ENCODE measurements around the gene NAP1L4.
A peak's percentile ranks its signal among the peaks of the same experiment; 100 is the strongest.

Gene NAP1L4

GRCh38 chr11:2990617-2991451, 1.3 kb downstream of the NAP1L4 start:
- Mint-ChIP-seq H3K4me1 (peaks cover 45% of the 10 kb centered on the region), H3K27ac (peak overlapping the region; percentile 95), H3K27me3 (no peaks in the 10 kb centered on the region), H3K9me3 (no peaks in the 10 kb centered on the region), H3K4me3 (peak overlapping the region; percentile 98), H3K36me3 (peaks cover 6% of the 10 kb centered on the region)
- no peak for ATAC-seq

GRCh38 chr11:2989551-2989950, 2.6 kb downstream of the NAP1L4 start:
- Mint-ChIP-seq H3K27me3 (no peaks in the 10 kb centered on the region), H3K9me3 (no peaks in the 10 kb centered on the region), H3K4me3 (peak overlapping the region; percentile 63), H3K4me1 (peaks cover 48% of the 10 kb centered on the region), H3K27ac (peak overlapping the region; percentile 95), H3K36me3 (peaks cover 9% of the 10 kb centered on the region)
- ATAC-seq, result no peak

- ATAC-seq, result no peak
- Mint-ChIP-seq H3K27ac (peak overlapping the region; percentile 95), H3K36me3 (peaks cover 12% of the 10 kb centered on the region), H3K4me1 (peaks cover 52% of the 10 kb centered on the region), H3K9me3 (no peaks in the 10 kb centered on the region), H3K4me3 (peak overlapping the region; percentile 63), H3K27me3 (no peaks in the 10 kb centered on the region)
Observed at GRCh38 chr11:2989006-2989405, 3.1 kb downstream of the NAP1L4 start.

GRCh38 chr11:2987881-2988861, 4.0 kb downstream of the NAP1L4 start:
- H3K27me3 Mint-ChIP-seq, result no peaks in the 10 kb centered on the region
- peak overlapping the region; percentile 63 for H3K4me3 Mint-ChIP-seq
- peak overlapping the region; percentile 95 for H3K27ac Mint-ChIP-seq
- H3K9me3 Mint-ChIP-seq, result no peaks in the 10 kb centered on the region
- H3K4me1 Mint-ChIP-seq, result peaks cover 60% of the 10 kb centered on the region
- peaks cover 12% of the 10 kb centered on the region for H3K36me3 Mint-ChIP-seq
- no peak for ATAC-seq

- Mint-ChIP-seq H3K27me3 (no peaks in the 10 kb centered on the region), H3K4me1 (peaks cover 45% of the 10 kb centered on the region), H3K4me3 (no peak overlapping the region), H3K36me3 (peaks cover 19% of the 10 kb centered on the region), H3K9me3 (no peaks in the 10 kb centered on the region), H3K27ac (no peak overlapping the region)
- ATAC-seq, result no peak
Observed at GRCh38 chr11:2983908-2984307, 8.2 kb downstream of the NAP1L4 start.

GRCh38 chr11:2982214-2982613, 9.9 kb downstream of the NAP1L4 start:
- Mint-ChIP-seq H3K27me3 (no peaks in the 10 kb centered on the region), H3K9me3 (no peaks in the 10 kb centered on the region), H3K36me3 (peaks cover 25% of the 10 kb centered on the region), H3K27ac (peak overlapping the region; percentile 12), H3K4me3 (no peak overlapping the region), H3K4me1 (peaks cover 40% of the 10 kb centered on the region)
- no peak for ATAC-seq

- no peaks in the 10 kb centered on the region for H3K27me3 Mint-ChIP-seq
- no peaks in the 10 kb centered on the region for H3K9me3 Mint-ChIP-seq
- peaks cover 35% of the 10 kb centered on the region for H3K36me3 Mint-ChIP-seq
- H3K4me1 Mint-ChIP-seq, result peaks cover 50% of the 10 kb centered on the region
- ATAC-seq, result no peak
- H3K4me3 Mint-ChIP-seq, result no peak overlapping the region
- no peak overlapping the region for H3K27ac Mint-ChIP-seq
Observed at GRCh38 chr11:2981130-2981529, 11.0 kb downstream of the NAP1L4 start.

- no peak for ATAC-seq
- Mint-ChIP-seq H3K27ac (no peak overlapping the region), H3K36me3 (peaks cover 35% of the 10 kb centered on the region), H3K4me3 (no peak overlapping the region), H3K4me1 (peaks cover 50% of the 10 kb centered on the region), H3K9me3 (no peaks in the 10 kb centered on the region), H3K27me3 (no peaks in the 10 kb centered on the region)
Observed at GRCh38 chr11:2980168-2980840, 11.8 kb downstream of the NAP1L4 start.

- Mint-ChIP-seq H3K9me3 (no peaks in the 10 kb centered on the region), H3K4me1 (peaks cover 24% of the 10 kb centered on the region), H3K27ac (no peak overlapping the region), H3K4me3 (no peak overlapping the region), H3K36me3 (peaks cover 47% of the 10 kb centered on the region), H3K27me3 (no peaks in the 10 kb centered on the region)
- ATAC-seq, result no peak
Observed at GRCh38 chr11:2977113-2977512, 15.0 kb downstream of the NAP1L4 start.

GRCh38 chr11:2976294-2977063, 15.7 kb downstream of the NAP1L4 start:
- H3K4me1 Mint-ChIP-seq, result peaks cover 18% of the 10 kb centered on the region
- H3K36me3 Mint-ChIP-seq, result peaks cover 44% of the 10 kb centered on the region
- no peaks in the 10 kb centered on the region for H3K9me3 Mint-ChIP-seq
- ATAC-seq, result peak; percentile 60
- H3K27ac Mint-ChIP-seq, result no peak overlapping the region
- H3K4me3 Mint-ChIP-seq, result no peak overlapping the region
- H3K27me3 Mint-ChIP-seq, result no peaks in the 10 kb centered on the region

- H3K27ac Mint-ChIP-seq, result no peak overlapping the region
- no peak overlapping the region for H3K4me3 Mint-ChIP-seq
- peaks cover 53% of the 10 kb centered on the region for H3K36me3 Mint-ChIP-seq
Observed at GRCh38 chr11:2975594-2975993, 16.5 kb downstream of the NAP1L4 start.

GRCh38 chr11:2974272-2974671, 17.9 kb downstream of the NAP1L4 start:
- no peak for ATAC-seq
- H3K4me3 Mint-ChIP-seq, result no peak overlapping the region
- peaks cover 66% of the 10 kb centered on the region for H3K36me3 Mint-ChIP-seq
- peaks cover 17% of the 10 kb centered on the region for H3K4me1 Mint-ChIP-seq
- H3K27ac Mint-ChIP-seq, result no peak overlapping the region
- H3K9me3 Mint-ChIP-seq, result no peaks in the 10 kb centered on the region
- H3K27me3 Mint-ChIP-seq, result no peaks in the 10 kb centered on the region

More at GRCh38 chr11:2975594-2975993, 16.5 kb downstream of the NAP1L4 start:
- no peaks in the 10 kb centered on the region for H3K9me3 Mint-ChIP-seq
- peaks cover 17% of the 10 kb centered on the region for H3K4me1 Mint-ChIP-seq
- H3K27me3 Mint-ChIP-seq, result no peaks in the 10 kb centered on the region
- peak; percentile 72 for ATAC-seq

GRCh38 chr11:2968341-2968900, 23.7 kb downstream of the NAP1L4 start:
- peaks cover 74% of the 10 kb centered on the region for H3K36me3 Mint-ChIP-seq
- H3K9me3 Mint-ChIP-seq, result no peaks in the 10 kb centered on the region
- H3K4me1 Mint-ChIP-seq, result no peaks in the 10 kb centered on the region
- H3K27ac Mint-ChIP-seq, result no peak overlapping the region
- H3K4me3 Mint-ChIP-seq, result no peak overlapping the region
- no peaks in the 10 kb centered on the region for H3K27me3 Mint-ChIP-seq
- no peak for ATAC-seq

GRCh38 chr11:2964782-2965181, 27.3 kb downstream of the NAP1L4 start:
- H3K27ac Mint-ChIP-seq, result no peak overlapping the region
- peaks cover 84% of the 10 kb centered on the region for H3K36me3 Mint-ChIP-seq

More at GRCh38 chr11:2964782-2965181, 27.3 kb downstream of the NAP1L4 start:
- H3K27me3 Mint-ChIP-seq, result no peaks in the 10 kb centered on the region
- no peak for ATAC-seq
- no peaks in the 10 kb centered on the region for H3K9me3 Mint-ChIP-seq
- H3K4me3 Mint-ChIP-seq, result no peak overlapping the region
- H3K4me1 Mint-ChIP-seq, result peaks cover 24% of the 10 kb centered on the region

Data from stimulated activated memory B cell treated with anti-CD40 and anti-IgM and Interleukin-4, amounts not matched to agents 10 μg/mL and 1 μg/mL and 100 μg/mL, for 72 hours (primary cell).